GM12875 (cell line): ENCODE measurements around the gene AQP2.

Experiments
- H3K4me3 ChIP-seq: one replicate; pipeline ENCODE4 v1.5.1; 2011; ENCODE audit warnings: low read depth, low read length, control low read depth
- CTCF ChIP-seq: IDR thresholded peaks from 2 replicates; pipeline ENCODE4 v1.5.1; 2011; ENCODE audit warnings: low read depth, mild to moderate bottlenecking, control low read depth, inconsistent platforms, low read length, moderate library complexity, borderline replicate concordance; ENCODE audit not compliant: insufficient read depth

The AQP2 gene

GRCh38 chr12:49959685-49960473, 9.3 kb downstream of the AQP2 start:
- H3K4me3 ChIP-seq: no peak overlapping the region

GRCh38 chr12:49960474-49961110, 10.1 kb downstream of the AQP2 start:
- no peak for TF ChIP-seq CTCF
- no peak overlapping the region for H3K4me3 ChIP-seq

More at GRCh38 chr12:49959685-49960473, 9.3 kb downstream of the AQP2 start:
- TF ChIP-seq CTCF: no peak

- H3K4me3 ChIP-seq: no peak within 1 kb of the TSS
- TF ChIP-seq CTCF: no peak
Observed at GRCh38 chr12:49961111-49961922, 10.8 kb downstream of the AQP2 start, which contains the start of gene AQP5. Gene AQP5 (plus strand): TSS chr12:49961872. CDS start chr12:49962018, 146 bp downstream.

GRCh38 chr12:49961993-49962764, 11.6 kb downstream of the AQP2 start:
- H3K4me3 ChIP-seq: no peak overlapping the region

GRCh38 chr12:49962861-49963765, 12.6 kb downstream of the AQP2 start:
- TF ChIP-seq CTCF: no peak
- no peak overlapping the region for H3K4me3 ChIP-seq

More at GRCh38 chr12:49961993-49962764, 11.6 kb downstream of the AQP2 start:
- no peak for TF ChIP-seq CTCF
